ENCODE measurements around the gene PIK3AP1.

PIK3AP1 gene

DNA sequence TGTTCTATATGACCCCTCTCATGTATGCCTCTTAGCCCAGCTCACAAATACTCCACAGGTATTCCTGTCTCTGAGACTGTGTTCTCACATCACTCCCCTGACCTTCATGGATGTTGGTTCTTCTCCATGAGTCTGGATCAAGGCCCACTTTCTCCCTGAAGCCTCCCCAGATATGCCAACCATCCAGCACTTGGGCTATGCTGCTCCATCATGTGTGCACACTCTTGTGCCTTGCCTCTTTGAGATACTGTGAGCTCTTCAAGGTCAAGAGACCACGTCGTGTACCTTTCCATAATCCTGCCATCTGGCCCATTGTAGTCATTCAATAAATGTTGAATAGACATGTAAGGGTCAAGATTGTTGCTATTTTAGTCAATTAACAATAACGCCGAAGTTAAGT is 103.4 kb downstream of the PIK3AP1 start:
- H2AFZ ChIP-seq (ENCODE audit: low read length): no peak overlapping the region

DNA sequence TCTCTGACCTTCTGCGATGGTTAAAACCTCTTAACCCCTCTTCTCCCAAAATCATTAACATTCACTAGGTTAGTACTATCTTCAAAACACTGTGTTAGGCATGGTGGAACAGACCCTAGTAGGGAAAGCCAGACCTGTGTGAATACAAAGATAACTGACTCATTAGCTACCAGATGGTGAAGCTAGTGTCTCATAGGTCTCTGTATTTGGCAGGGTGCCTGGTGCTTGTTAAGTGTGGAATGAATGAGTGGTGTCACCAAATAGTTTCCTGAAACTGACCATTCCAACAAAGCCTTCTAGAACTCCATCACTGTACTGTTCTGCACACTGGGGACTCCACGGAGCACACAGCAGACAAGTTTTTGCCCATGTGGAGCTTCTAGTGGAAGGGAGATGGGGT is 105.8 kb downstream of the PIK3AP1 start:
- Histone ChIP-seq H3K4me3 (ENCODE audit: low read length, poor library complexity, severe bottlenecking) (no peak overlapping the region), H3K36me3 (ENCODE audit: insufficient read depth, low read length) (peaks cover 45% of the 10 kb centered on the region; the same call in 1 of the 2 replicates)

More for the DNA sequence above, 103.4 kb downstream of the PIK3AP1 start:
- no peak overlapping the region for H3K4me3 ChIP-seq (ENCODE audit: low read length, poor library complexity, severe bottlenecking)
- no peaks in the 10 kb centered on the region for H3F3A ChIP-seq (ENCODE audit: low read depth)
- no peak overlapping the region for H3K9ac ChIP-seq (ENCODE audit: low read depth, low read length, poor library complexity, severe bottlenecking)
- H4K20me1 ChIP-seq (ENCODE audit: insufficient read depth, low read length, poor library complexity, severe bottlenecking): no peaks in the 10 kb centered on the region
- H3K9me3 ChIP-seq (ENCODE audit: insufficient read depth, low read depth, low read length): no peaks in the 10 kb centered on the region
- no peak overlapping the region for H3K4me2 ChIP-seq (ENCODE audit: low read depth, low read length, poor library complexity, severe bottlenecking)
- no peaks in the 10 kb centered on the region for H3K27me3 ChIP-seq (ENCODE audit: insufficient read depth, low read length, poor library complexity, severe bottlenecking)
- TF ChIP-seq, protein P1, sequence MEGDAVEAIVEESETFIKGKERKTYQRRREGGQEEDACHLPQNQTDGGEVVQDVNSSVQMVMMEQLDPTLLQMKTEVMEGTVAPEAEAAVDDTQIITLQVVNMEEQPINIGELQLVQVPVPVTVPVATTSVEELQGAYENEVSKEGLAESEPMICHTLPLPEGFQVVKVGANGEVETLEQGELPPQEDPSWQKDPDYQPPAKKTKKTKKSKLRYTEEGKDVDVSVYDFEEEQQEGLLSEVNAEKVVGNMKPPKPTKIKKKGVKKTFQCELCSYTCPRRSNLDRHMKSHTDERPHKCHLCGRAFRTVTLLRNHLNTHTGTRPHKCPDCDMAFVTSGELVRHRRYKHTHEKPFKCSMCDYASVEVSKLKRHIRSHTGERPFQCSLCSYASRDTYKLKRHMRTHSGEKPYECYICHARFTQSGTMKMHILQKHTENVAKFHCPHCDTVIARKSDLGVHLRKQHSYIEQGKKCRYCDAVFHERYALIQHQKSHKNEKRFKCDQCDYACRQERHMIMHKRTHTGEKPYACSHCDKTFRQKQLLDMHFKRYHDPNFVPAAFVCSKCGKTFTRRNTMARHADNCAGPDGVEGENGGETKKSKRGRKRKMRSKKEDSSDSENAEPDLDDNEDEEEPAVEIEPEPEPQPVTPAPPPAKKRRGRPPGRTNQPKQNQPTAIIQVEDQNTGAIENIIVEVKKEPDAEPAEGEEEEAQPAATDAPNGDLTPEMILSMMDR (conservative IDR thresholded peaks at IDR 0.05; ENCODE audit: low read length): no peak
- no peak for TF ChIP-seq EZH2phosphoT487 (IDR thresholded peaks at IDR 0.05; ENCODE audit: borderline replicate concordance)
- H3K36me3 ChIP-seq (ENCODE audit: insufficient read depth, low read length): peaks cover 64% of the 10 kb centered on the region; the same call in 1 of the 2 replicates
- no peaks in the 10 kb centered on the region for H3K9me2 ChIP-seq (replicated peaks; ENCODE audit: low read depth, low read length)
- H3K4me1 ChIP-seq (ENCODE audit: insufficient read depth, low read length, poor library complexity, severe bottlenecking): no peaks in the 10 kb centered on the region
- H3K79me2 ChIP-seq (ENCODE audit: insufficient read depth, low read length): no peaks in the 10 kb centered on the region

DNA sequence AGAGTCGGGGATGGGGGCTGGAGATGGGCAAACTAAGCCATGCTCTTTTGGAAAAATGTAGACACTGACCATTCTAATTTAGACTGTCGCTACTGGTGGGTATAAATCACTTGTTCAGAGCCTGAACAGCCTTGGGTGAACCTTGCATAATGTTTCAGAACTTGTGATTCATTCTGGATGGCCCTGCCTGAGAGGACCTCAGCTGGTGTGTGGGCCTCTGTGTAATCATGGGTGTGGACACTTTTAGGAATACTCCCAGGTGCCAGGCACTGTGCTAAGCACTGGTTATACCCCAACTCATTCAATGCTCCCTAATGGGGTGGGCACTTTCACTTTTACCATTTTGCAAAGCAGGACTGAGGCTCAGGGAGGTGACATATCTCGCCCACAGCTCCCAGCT is 106.7 kb downstream of the PIK3AP1 start:
- H3K4me1 ChIP-seq (ENCODE audit: insufficient read depth, low read length, poor library complexity, severe bottlenecking): peaks cover 6% of the 10 kb centered on the region
- H3K27me3 ChIP-seq (ENCODE audit: insufficient read depth, low read length, poor library complexity, severe bottlenecking): no peaks in the 10 kb centered on the region
- no peak overlapping the region for H3K9ac ChIP-seq (ENCODE audit: low read depth, low read length, poor library complexity, severe bottlenecking)
- TF ChIP-seq, protein P1 (conservative IDR thresholded peaks at IDR 0.05; ENCODE audit: low read length): no peak
- no peak for TF ChIP-seq EZH2phosphoT487 (IDR thresholded peaks at IDR 0.05; ENCODE audit: borderline replicate concordance)
- H3K36me3 ChIP-seq (ENCODE audit: insufficient read depth, low read length): peaks cover 49% of the 10 kb centered on the region; the same call in 1 of the 2 replicates
- H3K9me3 ChIP-seq (ENCODE audit: insufficient read depth, low read depth, low read length): no peaks in the 10 kb centered on the region
- no peaks in the 10 kb centered on the region for H3K9me2 ChIP-seq (replicated peaks; ENCODE audit: low read depth, low read length)
- H3K79me2 ChIP-seq (ENCODE audit: insufficient read depth, low read length): no peaks in the 10 kb centered on the region
- no peak overlapping the region for H3K4me3 ChIP-seq (ENCODE audit: low read length, poor library complexity, severe bottlenecking)
- no peaks in the 10 kb centered on the region for H4K20me1 ChIP-seq (ENCODE audit: insufficient read depth, low read length, poor library complexity, severe bottlenecking)
- no peak overlapping the region for H2AFZ ChIP-seq (ENCODE audit: low read length)
- no peak overlapping the region for H3K4me2 ChIP-seq (ENCODE audit: low read depth, low read length, poor library complexity, severe bottlenecking)
- no peaks in the 10 kb centered on the region for H3F3A ChIP-seq (ENCODE audit: low read depth)

More for the DNA sequence above, 105.8 kb downstream of the PIK3AP1 start:
- no peaks in the 10 kb centered on the region for H3K9me3 ChIP-seq (ENCODE audit: insufficient read depth, low read depth, low read length)
- H4K20me1 ChIP-seq (ENCODE audit: insufficient read depth, low read length, poor library complexity, severe bottlenecking): no peaks in the 10 kb centered on the region
- H3K9me2 ChIP-seq (replicated peaks; ENCODE audit: low read depth, low read length): no peaks in the 10 kb centered on the region
- TF ChIP-seq, protein P1 (conservative IDR thresholded peaks at IDR 0.05; ENCODE audit: low read length): no peak
- no peak for TF ChIP-seq EZH2phosphoT487 (IDR thresholded peaks at IDR 0.05; ENCODE audit: borderline replicate concordance)
- no peak overlapping the region for H3K9ac ChIP-seq (ENCODE audit: low read depth, low read length, poor library complexity, severe bottlenecking)
- peaks cover 6% of the 10 kb centered on the region for H3K4me1 ChIP-seq (ENCODE audit: insufficient read depth, low read length, poor library complexity, severe bottlenecking)
- H3K79me2 ChIP-seq (ENCODE audit: insufficient read depth, low read length): no peaks in the 10 kb centered on the region
- no peak overlapping the region for H3K4me2 ChIP-seq (ENCODE audit: low read depth, low read length, poor library complexity, severe bottlenecking)
- no peak overlapping the region for H2AFZ ChIP-seq (ENCODE audit: low read length)
- H3K27me3 ChIP-seq (ENCODE audit: insufficient read depth, low read length, poor library complexity, severe bottlenecking): no peaks in the 10 kb centered on the region
- no peaks in the 10 kb centered on the region for H3F3A ChIP-seq (ENCODE audit: low read depth)

All from Loucy (cell line).